ENCODE measurements around the gene SLC24A5.

SLC24A5 gene

GRCh38 chr15:48120745-48121144 is at the start of gene SLC24A5:
SLC24A5 (plus strand) TSS chr15:48120990; CDS start chr15:48121045, 55 bp downstream.
- no peak for DNase-seq

- no peak for DNase-seq
Observed at GRCh38 chr15:48072941-48073340, 47.8 kb upstream of the SLC24A5 start.

- no peak for DNase-seq
Observed at GRCh38 chr15:48073881-48074280, 46.9 kb upstream of the SLC24A5 start.

GRCh38 chr15:48076454-48076853 is 44.3 kb upstream of the SLC24A5 start:
- no peak for DNase-seq

- DNase-seq: no peak
Observed at GRCh38 chr15:48077616-48078184, 43.1 kb upstream of the SLC24A5 start.

- DNase-seq: peak; percentile 95
Observed at GRCh38 chr15:48084759-48085590, 35.8 kb upstream of the SLC24A5 start.

- DNase-seq: no peak
Observed at GRCh38 chr15:48085591-48085930, 35.2 kb upstream of the SLC24A5 start.

- DNase-seq: peak; percentile 53
Observed at GRCh38 chr15:48086133-48086532, 34.7 kb upstream of the SLC24A5 start.

GRCh38 chr15:48086576-48086975 is 34.2 kb upstream of the SLC24A5 start:
- DNase-seq: peak; percentile 14

GRCh38 chr15:48087844-48088243 is 32.9 kb upstream of the SLC24A5 start:
- DNase-seq: no peak

- DNase-seq: no peak
Observed at GRCh38 chr15:48089702-48090101, 31.1 kb upstream of the SLC24A5 start.

- no peak for DNase-seq
Observed at GRCh38 chr15:48090115-48090514, 30.7 kb upstream of the SLC24A5 start.

- DNase-seq: no peak
Observed at GRCh38 chr15:48090666-48091065, 30.1 kb upstream of the SLC24A5 start.

GRCh38 chr15:48091522-48091921 is 29.3 kb upstream of the SLC24A5 start:
- no peak for DNase-seq

GRCh38 chr15:48096355-48096786 is 24.4 kb upstream of the SLC24A5 start:
- no peak for DNase-seq

- DNase-seq: no peak
Observed at GRCh38 chr15:48096813-48097212, 24.0 kb upstream of the SLC24A5 start.

- no peak for DNase-seq
Observed at GRCh38 chr15:48097264-48097663, 23.5 kb upstream of the SLC24A5 start.

- no peak for DNase-seq
Observed at GRCh38 chr15:48101376-48101961, 19.3 kb upstream of the SLC24A5 start.

- DNase-seq: no peak
Observed at GRCh38 chr15:48102167-48102566, 18.6 kb upstream of the SLC24A5 start.

- DNase-seq: no peak
Observed at GRCh38 chr15:48103647-48104046, 17.1 kb upstream of the SLC24A5 start.

GRCh38 chr15:48105936-48106335 is 14.9 kb upstream of the SLC24A5 start:
- no peak for DNase-seq

- no peak for DNase-seq
Observed at GRCh38 chr15:48109212-48109611, 11.6 kb upstream of the SLC24A5 start.

GRCh38 chr15:48109856-48110531 is 10.8 kb upstream of the SLC24A5 start:
- DNase-seq: no peak

- DNase-seq: peak; percentile 75
Observed at GRCh38 chr15:48112242-48112641, 8.5 kb upstream of the SLC24A5 start.
